Islet of Langerhans (tissue), 1 donor: ENCODE measurements around the gene EML2.
"Not testable (repeated sequence)": the region's sequence is repeated elsewhere in the genome, so short reads cannot be mapped to it uniquely, and the experiment has no call there.

ENCODE experiments used
- FAIRE-seq: peaks from one replicate; lab custom pipeline; 2011; peaks lifted over from hg19 to GRCh38; lab: Jason Lieb, UNC

Gene EML2

GRCh38 chr19:45646345-45646698 lies 7.1 kb upstream of the EML2 start:
- no peak for FAIRE-seq

- FAIRE-seq = no peak
Measured at GRCh38 chr19:45645631-45646344, 6.6 kb upstream of the EML2 start.

- no peak for FAIRE-seq
Measured at GRCh38 chr19:45645068-45645630, 6.0 kb upstream of the EML2 start.

- no peak for FAIRE-seq
Measured at GRCh38 chr19:45643927-45644771, 5.0 kb upstream of the EML2 start.

GRCh38 chr19:45643024-45643926 lies 4.1 kb upstream of the EML2 start:
- FAIRE-seq = no peak

GRCh38 chr19:45641274-45642105 lies 2.3 kb upstream of the EML2 start:
- FAIRE-seq = no peak

- FAIRE-seq = no peak
Measured at GRCh38 chr19:45640849-45641273, 1.7 kb upstream of the EML2 start.

GRCh38 chr19:45637890-45638667 lies 1.1 kb downstream of the EML2 start:
- FAIRE-seq = no peak

GRCh38 chr19:45636902-45637301 lies 2.3 kb downstream of the EML2 start:
- FAIRE-seq = no peak

- no peak for FAIRE-seq
Measured at GRCh38 chr19:45636275-45636674, 2.9 kb downstream of the EML2 start.

- no peak for FAIRE-seq
Measured at GRCh38 chr19:45632468-45633196, 6.6 kb downstream of the EML2 start.

GRCh38 chr19:45630463-45630862 lies 8.7 kb downstream of the EML2 start:
- no peak for FAIRE-seq

- FAIRE-seq = no peak
Measured at GRCh38 chr19:45629704-45630103, 9.5 kb downstream of the EML2 start.

GRCh38 chr19:45628219-45628618 lies 11.0 kb downstream of the EML2 start:
- FAIRE-seq = not testable (repeated sequence)

GRCh38 chr19:45623984-45624383 lies 15.2 kb downstream of the EML2 start:
- no peak for FAIRE-seq

- no peak for FAIRE-seq
Measured at GRCh38 chr19:45621976-45622503, 17.2 kb downstream of the EML2 start.

- no peak for FAIRE-seq
Measured at GRCh38 chr19:45621389-45621788, 17.8 kb downstream of the EML2 start.

- no peak for FAIRE-seq
Measured at GRCh38 chr19:45616704-45617017, 22.5 kb downstream of the EML2 start.

- no peak for FAIRE-seq
Measured at GRCh38 chr19:45615795-45616703, 23.1 kb downstream of the EML2 start.
